Vagina (tissue), 2 donors: ENCODE data around the gene MYO15B. TPM values are rescaled to one million over a fixed set of nuclear protein-coding genes. Genes with fewer than 3 reads are reported as not detected.

ENCODE experiments used
- DNase-seq, 2 donors: peaks; one replicate each; pipeline ENCODE4 v3.0.0-alpha.2; 2017; ENCODE audit errors: extremely low spot score in 2 of 2
- H3K27ac ChIP-seq: fragments of 200-600 bp; sonication (generic); one replicate; pipeline ENCODE4 v1.5.1; 2019
- H3K27me3 ChIP-seq: fragments of 200-600 bp; sonication (generic); one replicate; pipeline ENCODE4 v1.5.1; 2019
- H3K36me3 ChIP-seq, 2 donors: fragments of 200-600 bp; sonication (generic); one replicate each; pipeline ENCODE4 v1.5.1; 2017 to 2019
- H3K4me1 ChIP-seq: fragments of 200-600 bp; sonication (generic); one replicate; pipeline ENCODE4 v1.5.1; 2019
- H3K4me3 ChIP-seq, 2 donors: fragments of 200-600 bp; sonication (generic); 1 replicate in 1 of 2; 2 replicates in 1 of 2; pipeline ENCODE4 v1.5.1; 2016 to 2019
- H3K9me3 ChIP-seq: fragments of 200-600 bp; sonication (generic); one replicate; pipeline ENCODE4 v1.5.1; 2019
- CTCF ChIP-seq, 3 experiments: fragments of 450-650 bp in 2 of 3; fragments of 200-600 bp in 1 of 3; sonication (generic) in 1 of 3; IDR thresholded peaks; one replicate each; pipeline ENCODE4 v1.5.1; 2017 to 2019; ENCODE audit warnings: antibody characterized with exemption in 3 of 3, mild to moderate bottlenecking in 2 of 3, moderate library complexity in 2 of 3
- POLR2A ChIP-seq, 2 donors: fragments of 450-650 bp; IDR thresholded peaks; one replicate each; pipeline ENCODE4 v1.6.1; 2017; ENCODE audit warnings: antibody characterized with exemption in 2 of 2, mild to moderate bottlenecking in 2 of 2, moderate library complexity in 2 of 2
- POLR2AphosphoS5 ChIP-seq, 2 donors: sonication (generic); formaldehyde crosslinking; IDR thresholded peaks; one replicate each; pipeline ENCODE4 v1.9.0; 2017; ENCODE audit warnings: antibody characterized with exemption in 2 of 2, mild to moderate bottlenecking in 2 of 2, low read depth in 1 of 2; ENCODE audit not compliant: insufficient read depth in 1 of 2
- intact Hi-C: fragments of 100-400 bp; cut with DNase I; formaldehyde crosslinking; loops from one replicate; pipeline ENCODE4 v1.15.1; 2023
- total RNA-seq: library from RNA; depleted of rRNA; stranded (reverse); fragments of >200 nt; gene quantifications from one replicate; pipeline ENCODE4 v1.2.3, GENCODE V29; 2016

The MYO15B gene
- total RNA-seq, 1 donor from 2014 or later = 160 TPM

DNA sequence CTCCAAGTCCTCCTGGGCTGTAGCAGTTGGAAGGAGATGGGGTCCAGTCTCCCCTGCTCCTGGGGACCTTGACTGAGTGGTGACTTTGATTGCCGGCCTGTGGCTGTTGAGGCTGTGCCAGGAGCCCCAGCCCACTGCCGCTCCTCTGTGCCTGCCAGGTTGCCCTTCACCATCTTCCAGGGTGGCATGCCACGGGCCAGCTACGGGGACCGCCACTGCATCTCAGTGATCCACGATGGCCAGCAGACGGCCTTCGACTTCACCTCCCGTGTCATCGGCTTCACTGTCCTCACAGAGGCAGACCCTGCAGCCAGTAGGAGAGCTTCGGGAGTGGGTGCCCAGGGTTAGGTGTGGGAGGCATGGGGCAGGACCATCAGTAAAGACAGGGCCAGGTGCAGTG, 23.4 kb upstream of the MYO15B start:
- no peak for TF ChIP-seq POLR2AphosphoS5 (IDR thresholded peaks at IDR 0.05; ENCODE audit: insufficient read depth in 1 of 2, low read depth in 1 of 2)
- no peak for TF ChIP-seq CTCF (IDR thresholded peaks at IDR 0.05)
- no peak for TF ChIP-seq POLR2A (IDR thresholded peaks at IDR 0.05)

GRCh38 chr17:75565066-75565465, 22.5 kb upstream of the MYO15B start:
- Histone ChIP-seq H3K27me3 (no peaks in the 10 kb centered on the region), H3K4me3 (no peak overlapping the region), H3K4me1 (no peaks in the 10 kb centered on the region), H3K27ac (no peak overlapping the region), H3K9me3 (no peaks in the 10 kb centered on the region), H3K36me3 (peaks cover 0 to 5% of the 10 kb centered on the region in 2 donors)
- TF ChIP-seq CTCF (IDR thresholded peaks at IDR 0.05) = no peak
- TF ChIP-seq POLR2AphosphoS5 (IDR thresholded peaks at IDR 0.05; ENCODE audit: insufficient read depth in 1 of 2, low read depth in 1 of 2) = peak; percentile 58 to 70
- TF ChIP-seq POLR2A (IDR thresholded peaks at IDR 0.05) = no peak
- DNase-seq = no peak
- intact Hi-C loops = no loop called here

More for the DNA sequence above, 23.4 kb upstream of the MYO15B start:
- H3K4me1 ChIP-seq = no peaks in the 10 kb centered on the region
- intact Hi-C loops = no loop called here
- H3K27ac ChIP-seq = no peak overlapping the region
- H3K4me3 ChIP-seq = no peak overlapping the region
- peaks cover 0 to 5% of the 10 kb centered on the region in 2 donors for H3K36me3 ChIP-seq
- H3K27me3 ChIP-seq = no peaks in the 10 kb centered on the region
- H3K9me3 ChIP-seq = no peaks in the 10 kb centered on the region
- DNase-seq = no peak

GRCh38 chr17:75565618-75566017, 22.0 kb upstream of the MYO15B start:
- Histone ChIP-seq H3K9me3 (no peaks in the 10 kb centered on the region), H3K27ac (no peak overlapping the region)
- intact Hi-C loops = no loop called here

GRCh38 chr17:75566416-75566815, 21.2 kb upstream of the MYO15B start:
- no peak for DNase-seq
- no peak for TF ChIP-seq CTCF (IDR thresholded peaks at IDR 0.05)
- TF ChIP-seq POLR2AphosphoS5 (IDR thresholded peaks at IDR 0.05; ENCODE audit: insufficient read depth in 1 of 2, low read depth in 1 of 2) = no peak
- TF ChIP-seq POLR2A (IDR thresholded peaks at IDR 0.05) = no peak
- H3K36me3 ChIP-seq = peaks cover 0 to 5% of the 10 kb centered on the region in 2 donors
- H3K4me3 ChIP-seq = no peak overlapping the region
- H3K4me1 ChIP-seq = no peaks in the 10 kb centered on the region
- H3K9me3 ChIP-seq = no peaks in the 10 kb centered on the region
- intact Hi-C loops = no loop called here
- H3K27ac ChIP-seq = no peak overlapping the region
- H3K27me3 ChIP-seq = no peaks in the 10 kb centered on the region

More at GRCh38 chr17:75565618-75566017, 22.0 kb upstream of the MYO15B start:
- Histone ChIP-seq H3K4me1 (no peaks in the 10 kb centered on the region), H3K4me3 (no peak overlapping the region), H3K27me3 (no peaks in the 10 kb centered on the region), H3K36me3 (peaks cover 0 to 5% of the 10 kb centered on the region in 2 donors)
- TF ChIP-seq POLR2AphosphoS5 (IDR thresholded peaks at IDR 0.05; ENCODE audit: insufficient read depth in 1 of 2, low read depth in 1 of 2) (no peak), CTCF (IDR thresholded peaks at IDR 0.05) (no peak), POLR2A (IDR thresholded peaks at IDR 0.05) (no peak)
- DNase-seq = no peak

GRCh38 chr17:75566834-75567233, 20.8 kb upstream of the MYO15B start:
- Histone ChIP-seq H3K27me3 (no peaks in the 10 kb centered on the region), H3K36me3 (peaks cover 0 to 5% of the 10 kb centered on the region in 2 donors), H3K27ac (no peak overlapping the region), H3K4me1 (no peaks in the 10 kb centered on the region), H3K9me3 (no peaks in the 10 kb centered on the region), H3K4me3 (no peak overlapping the region)
- intact Hi-C loops = no loop called here
- DNase-seq = no peak
- TF ChIP-seq POLR2AphosphoS5 (IDR thresholded peaks at IDR 0.05; ENCODE audit: insufficient read depth in 1 of 2, low read depth in 1 of 2) = no peak
- no peak for TF ChIP-seq CTCF (IDR thresholded peaks at IDR 0.05)
- no peak for TF ChIP-seq POLR2A (IDR thresholded peaks at IDR 0.05)
